Stimulated activated CD8-positive, alpha-beta memory T cell treated with anti-CD3 and anti-CD28 coated beads, Interleukin-15, amount 100 ng/mL, for 1 hour (primary cell): Measurements from ENCODE around the gene GLIPR1L2.
"Not testable (repeated sequence)": the region's sequence is repeated elsewhere in the genome, so short reads cannot be mapped to it uniquely, and the experiment has no call there.

ENCODE experiments used
- DNase-seq: peaks from one replicate; pipeline ENCODE4 v3.0.0-alpha.2; 2020; ENCODE audit warnings: low read depth

Gene GLIPR1L2

DNA sequence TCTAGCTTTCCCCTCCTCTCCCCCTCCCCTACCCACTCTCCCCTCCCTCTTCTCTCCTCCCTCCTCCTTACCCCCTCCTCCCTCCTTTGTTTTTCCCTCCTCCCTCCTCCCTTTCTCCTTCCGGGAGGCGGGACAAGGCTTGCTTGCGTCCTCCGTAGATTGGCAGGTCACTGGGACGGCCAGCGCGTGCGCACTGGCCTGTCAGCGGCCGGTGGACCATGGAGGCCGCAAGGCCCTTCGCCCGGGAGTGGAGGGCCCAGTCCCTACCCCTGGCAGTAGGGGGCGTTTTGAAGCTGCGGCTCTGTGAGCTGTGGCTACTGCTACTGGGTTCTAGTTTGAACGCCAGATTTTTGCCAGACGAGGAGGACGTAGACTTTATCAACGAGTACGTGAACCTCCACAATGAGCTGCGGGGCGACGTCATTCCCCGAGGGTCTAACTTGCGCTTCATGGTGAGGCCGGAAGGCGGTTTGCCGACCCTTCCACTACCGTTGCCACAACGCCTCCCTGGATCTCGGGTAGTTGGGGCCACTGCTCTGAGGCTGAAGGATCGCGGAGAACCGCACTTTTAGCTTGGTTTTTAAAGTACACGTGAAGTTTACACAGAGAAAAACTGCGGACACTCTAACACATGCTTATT lies at the start of gene GLIPR1L2:
Gene GLIPR1L2 (plus strand): TSS at position 191 of the 640 bp plus-strand sequence. CDS start 28 bp downstream, at position 219.
- peak; percentile 77 for DNase-seq

DNA sequence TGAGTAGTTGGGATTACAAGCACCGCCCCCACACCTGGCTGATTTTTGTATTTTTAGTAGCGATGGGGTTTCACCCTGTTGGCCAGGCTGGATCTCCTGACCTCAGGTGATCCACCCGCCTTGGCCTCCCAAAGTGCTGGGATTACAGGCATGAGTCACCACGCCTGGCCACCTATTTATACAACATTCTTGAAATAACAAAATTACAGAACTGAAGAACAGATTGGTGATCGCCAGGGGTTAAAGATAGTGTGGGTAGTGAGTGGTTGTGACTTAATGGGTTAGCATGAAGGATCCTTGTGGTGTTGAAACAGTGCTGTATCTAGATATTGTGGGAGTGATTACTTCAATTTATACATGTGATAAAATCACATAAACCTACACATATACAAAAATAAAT lies 49.0 kb upstream of the GLIPR1L2 start:
- DNase-seq, result no peak

DNA sequence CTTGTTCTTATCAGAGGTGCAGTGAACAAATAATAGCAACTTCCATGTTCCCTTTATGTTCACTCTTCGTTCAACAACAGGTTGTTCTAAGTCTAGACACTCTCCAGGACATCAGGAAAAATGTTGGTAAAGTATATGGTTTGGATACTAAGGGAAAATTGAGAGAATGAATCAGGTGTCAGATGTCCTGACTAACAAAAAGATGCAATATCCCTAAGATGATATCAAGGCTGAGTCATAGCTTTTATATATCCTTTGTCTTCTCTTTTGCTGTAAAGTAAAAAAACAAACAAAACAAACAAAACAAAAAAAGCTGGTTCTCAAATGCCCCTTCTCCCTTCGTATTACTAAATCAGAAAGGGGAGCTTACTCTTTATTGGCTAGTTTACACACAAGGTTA lies 45.4 kb upstream of the GLIPR1L2 start:
- DNase-seq, result no peak

DNA sequence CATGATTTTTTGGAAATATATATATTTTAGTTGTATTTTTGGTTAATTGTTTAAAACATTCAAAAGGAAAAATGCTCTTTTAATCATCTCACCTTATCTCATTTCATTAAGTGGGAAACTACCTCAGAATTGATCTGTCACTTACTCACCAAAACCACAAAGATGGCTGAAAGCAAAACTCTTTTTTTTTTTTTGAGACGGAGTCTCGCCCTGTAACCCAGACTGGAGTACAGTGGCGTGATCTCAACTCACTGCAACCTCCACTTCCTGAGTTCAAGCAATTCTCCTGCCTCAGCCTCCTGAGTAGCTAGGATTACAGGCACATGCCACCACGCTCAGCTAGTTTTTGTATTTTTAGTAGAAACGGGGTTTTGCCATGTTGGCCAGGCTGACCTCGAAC lies 44.7 kb upstream of the GLIPR1L2 start:
- not testable (repeated sequence) for DNase-seq

DNA sequence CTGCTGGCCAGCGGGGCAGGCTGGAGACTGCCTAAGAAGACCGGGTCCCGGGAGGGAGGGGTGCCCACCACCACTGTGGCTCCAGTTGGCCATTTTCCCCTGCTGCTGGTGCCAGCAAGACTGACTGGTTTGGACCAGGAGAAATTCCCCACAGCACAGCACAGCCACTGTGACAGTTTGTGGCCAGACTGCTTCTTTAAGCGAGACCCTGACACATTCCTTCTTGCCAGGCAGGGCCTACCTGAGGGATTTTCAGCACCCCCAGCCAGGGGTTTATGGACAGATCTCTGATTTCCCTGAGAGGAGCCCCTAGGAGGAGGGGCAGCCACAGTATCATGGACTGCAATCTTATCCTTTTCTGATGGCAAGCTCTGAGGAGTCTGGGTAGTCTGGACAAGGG lies 40.9 kb upstream of the GLIPR1L2 start:
- no peak for DNase-seq

DNA sequence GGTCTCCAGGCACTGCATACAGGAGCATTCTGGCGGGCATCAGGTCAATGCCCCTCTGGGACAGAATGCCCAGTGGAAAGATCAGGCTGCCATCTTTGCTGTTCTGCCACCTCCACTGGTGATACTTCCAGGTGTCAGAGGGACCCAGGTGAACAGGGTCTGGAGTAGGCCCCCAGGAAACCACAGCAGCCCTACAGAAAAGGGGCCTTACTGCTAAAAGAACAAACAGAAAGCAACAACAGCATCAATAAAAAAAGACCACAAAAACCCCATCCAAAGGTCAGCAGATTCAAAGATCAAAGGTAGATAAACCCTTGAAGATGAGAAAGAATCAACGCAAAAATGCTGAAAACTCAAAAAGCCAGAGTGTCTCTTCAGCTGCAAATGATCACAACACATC lies 40.5 kb upstream of the GLIPR1L2 start:
- no peak for DNase-seq

DNA sequence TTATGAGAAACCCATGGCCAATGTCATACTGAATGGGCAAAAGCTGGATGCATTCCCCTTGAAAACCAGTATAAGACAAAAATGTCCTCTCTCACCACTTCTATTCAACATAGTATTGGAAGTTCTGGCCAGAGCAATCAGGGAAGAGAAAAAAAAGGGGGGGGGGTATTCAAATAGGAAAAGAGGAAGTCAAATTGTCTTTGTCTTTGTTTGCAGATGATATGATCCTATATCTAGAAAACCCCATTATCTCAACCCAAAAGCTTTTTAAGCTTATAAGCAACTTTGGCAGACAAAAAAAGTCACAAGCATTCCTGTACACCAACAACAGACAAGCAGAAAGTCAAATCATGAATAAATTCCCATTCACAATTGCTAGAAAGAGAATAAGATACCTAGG lies 36.9 kb upstream of the GLIPR1L2 start:
- no peak for DNase-seq

DNA sequence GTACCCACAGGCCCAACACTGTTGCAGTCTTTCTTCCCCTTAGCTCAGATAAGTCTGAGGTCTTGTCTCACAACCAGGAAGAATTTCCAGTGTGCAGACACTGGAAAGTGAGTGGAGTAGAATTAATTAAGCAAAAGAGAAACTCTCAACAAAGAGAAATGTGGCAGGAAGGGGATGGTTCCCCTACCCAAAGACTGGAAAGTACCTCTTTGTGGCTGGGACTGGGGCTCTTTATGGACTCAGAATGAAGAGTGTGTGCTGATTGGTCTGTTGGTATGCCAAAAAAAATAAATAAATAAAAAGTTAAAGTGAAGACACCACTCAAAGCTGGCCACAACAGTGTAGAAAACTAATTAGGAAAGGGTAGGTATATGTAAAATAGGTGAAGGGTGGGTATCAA lies 30.0 kb upstream of the GLIPR1L2 start:
- no peak for DNase-seq

DNA sequence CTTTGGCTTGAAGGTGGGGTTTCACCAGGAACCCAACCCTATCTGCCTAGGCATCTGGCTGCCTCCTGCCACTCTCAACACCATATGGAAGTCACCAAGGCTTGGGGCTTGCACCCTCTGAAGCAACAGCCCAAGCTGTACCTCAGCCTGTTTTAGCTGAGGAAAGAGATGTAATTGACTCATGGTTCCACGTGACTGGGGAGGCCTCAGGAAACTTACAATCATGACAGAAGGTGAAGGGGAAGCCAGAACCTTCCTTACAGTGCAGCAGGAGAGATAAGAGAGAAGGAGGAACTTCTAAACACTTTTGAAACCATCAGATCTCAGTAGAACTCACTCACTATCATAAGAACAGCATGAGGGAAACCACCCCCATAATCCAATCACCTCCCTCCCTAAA lies 29.5 kb upstream of the GLIPR1L2 start:
- DNase-seq, result no peak

DNA sequence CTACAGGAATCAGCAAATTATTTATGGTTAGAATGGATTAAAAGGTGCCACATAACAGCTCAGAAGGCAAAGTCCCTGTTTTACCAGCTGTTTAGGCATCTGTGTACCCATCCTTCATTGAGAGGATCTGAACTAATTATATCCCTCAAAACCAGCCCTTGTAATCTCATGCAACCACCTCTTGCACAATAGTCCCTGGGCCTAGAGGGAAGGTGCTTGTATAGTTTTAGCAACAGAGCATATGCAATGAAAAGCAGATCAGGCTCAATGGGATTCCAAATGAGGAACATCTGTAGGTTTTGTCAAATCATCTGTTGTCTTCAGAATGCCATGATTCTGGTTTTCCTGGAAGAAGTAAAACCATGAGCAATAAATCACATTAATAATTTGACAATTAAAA lies 26.0 kb upstream of the GLIPR1L2 start:
- DNase-seq, result no peak

DNA sequence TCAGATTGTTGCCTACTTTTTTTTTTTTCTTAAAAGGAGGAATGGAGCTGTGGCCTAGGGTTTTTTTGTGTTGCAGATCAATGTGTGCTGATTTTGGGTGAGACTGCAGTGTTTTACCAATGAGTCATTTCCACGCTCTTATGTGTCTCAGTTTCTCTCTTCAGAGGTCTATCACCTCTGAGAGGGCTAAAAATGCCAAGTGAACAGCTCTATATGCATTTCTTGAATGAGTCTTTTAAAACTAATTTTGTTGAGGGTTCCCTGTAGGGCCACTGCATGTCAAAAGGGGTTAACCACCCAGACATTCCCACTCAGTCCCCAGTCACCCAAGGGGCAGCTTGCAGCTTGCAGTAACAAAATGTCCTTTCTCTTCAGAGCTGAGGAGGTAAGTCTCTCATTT lies 24.3 kb upstream of the GLIPR1L2 start:
- no peak for DNase-seq

DNA sequence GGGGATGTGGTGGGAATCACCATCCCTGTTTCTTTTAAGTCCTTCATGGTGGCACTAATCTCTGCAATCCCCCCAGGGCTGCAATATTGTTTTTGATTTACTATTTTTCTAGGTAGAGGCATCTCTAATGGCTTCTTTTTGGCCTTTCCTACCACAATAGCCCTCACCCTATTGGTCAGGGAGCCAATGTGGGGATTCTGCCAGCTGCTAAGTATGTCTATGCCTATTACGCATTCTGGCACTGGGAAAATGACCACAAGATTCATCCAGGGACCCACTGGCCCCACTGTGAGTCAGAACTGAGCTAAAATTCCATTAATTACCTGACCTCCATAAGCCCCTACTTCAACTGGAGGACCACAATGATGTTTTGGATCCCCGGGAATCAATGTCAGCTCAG lies 15.9 kb upstream of the GLIPR1L2 start:
- no peak for DNase-seq

DNA sequence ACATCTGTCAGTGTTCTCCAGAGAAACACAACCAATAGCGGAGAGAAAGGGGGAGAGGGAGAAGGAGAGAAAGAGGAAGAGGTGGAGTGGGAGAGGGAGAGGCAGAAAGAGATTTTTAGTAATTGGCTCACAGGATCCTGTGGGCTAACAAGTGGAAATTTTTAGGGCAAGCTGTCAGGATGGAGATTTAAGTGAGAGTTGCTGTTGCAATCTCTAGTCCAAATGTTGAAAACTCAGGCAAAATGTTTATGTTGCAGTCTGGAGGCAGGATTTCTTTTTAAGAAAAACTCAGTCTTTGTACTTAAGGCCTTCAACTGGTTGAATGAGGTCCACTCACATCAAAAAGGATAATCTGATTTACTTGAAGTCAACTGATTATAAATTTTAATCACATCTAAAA lies 12.5 kb upstream of the GLIPR1L2 start:
- no peak for DNase-seq

DNA sequence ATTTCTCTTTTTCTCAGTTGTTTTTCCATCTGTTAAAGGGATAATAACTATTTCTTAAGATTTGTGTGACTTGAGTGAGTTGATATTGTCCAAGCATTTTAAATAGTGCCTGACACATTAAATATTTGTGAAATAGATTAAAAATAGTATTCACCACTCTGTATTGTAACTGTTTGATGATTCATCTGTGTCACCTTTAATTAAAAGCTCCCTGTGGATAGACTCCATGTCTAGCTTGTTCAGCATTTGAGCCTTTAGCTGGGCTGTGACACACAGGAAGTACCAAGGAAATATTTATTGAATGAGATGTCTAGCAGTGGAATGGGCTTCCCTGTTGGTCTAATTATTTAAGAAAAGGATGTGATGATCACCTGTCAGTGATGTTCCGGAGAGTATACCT lies 1.8 kb upstream of the GLIPR1L2 start:
- DNase-seq, result no peak

DNA sequence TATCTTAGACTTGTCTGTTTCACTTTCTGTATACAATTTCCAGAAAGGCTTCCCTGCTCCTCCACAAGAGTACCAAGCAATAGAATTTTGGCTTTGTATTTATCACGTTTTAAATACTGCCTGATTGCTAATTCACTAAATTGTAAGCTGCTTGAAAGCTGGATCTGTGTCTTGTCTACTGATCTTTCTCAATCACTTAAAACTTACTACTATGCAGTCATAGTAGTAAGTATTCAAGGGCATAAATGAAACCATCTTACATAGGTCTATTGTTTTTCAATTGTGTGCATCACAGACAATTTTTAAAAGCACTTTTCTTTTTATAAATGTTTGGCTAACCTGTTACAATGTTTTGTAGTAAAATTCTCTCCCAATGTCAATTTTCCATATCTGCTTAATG lies 1.2 kb upstream of the GLIPR1L2 start:
- no peak for DNase-seq

DNA sequence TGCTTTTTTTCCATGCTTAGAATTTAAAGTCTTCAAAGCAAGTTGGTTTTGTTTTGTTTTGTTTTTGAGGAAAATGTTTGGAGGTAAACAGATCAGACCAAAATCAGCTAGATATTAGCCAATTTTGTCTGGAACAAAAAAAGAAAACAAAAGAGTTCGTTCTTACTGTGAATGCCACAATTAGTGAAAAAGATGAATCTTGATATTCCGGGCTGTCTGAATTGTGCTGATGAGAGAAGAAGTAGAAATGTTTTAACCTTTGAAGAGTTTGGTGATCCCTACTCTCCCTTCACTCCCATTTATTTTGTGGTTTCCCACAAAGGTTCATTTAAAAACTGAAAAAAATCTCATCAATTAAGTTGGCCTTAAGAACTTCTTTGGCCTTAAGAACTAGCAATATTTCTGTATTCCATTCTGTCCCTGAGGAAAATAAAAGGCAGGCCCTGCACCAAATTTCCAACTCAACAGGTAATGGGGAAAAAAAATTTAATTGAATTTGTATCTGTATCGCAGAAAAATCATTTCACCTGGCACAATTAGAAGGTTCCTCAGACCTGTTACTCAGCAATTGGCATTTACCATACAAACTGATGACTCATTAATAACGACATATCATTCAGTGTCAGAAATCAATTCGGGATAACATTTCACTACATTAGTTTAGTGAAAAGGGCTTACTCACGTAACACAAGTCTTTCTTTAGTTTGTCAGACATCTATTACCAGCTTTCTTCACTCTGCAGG lies 562 bp upstream of the GLIPR1L2 start:
- no peak for DNase-seq

DNA sequence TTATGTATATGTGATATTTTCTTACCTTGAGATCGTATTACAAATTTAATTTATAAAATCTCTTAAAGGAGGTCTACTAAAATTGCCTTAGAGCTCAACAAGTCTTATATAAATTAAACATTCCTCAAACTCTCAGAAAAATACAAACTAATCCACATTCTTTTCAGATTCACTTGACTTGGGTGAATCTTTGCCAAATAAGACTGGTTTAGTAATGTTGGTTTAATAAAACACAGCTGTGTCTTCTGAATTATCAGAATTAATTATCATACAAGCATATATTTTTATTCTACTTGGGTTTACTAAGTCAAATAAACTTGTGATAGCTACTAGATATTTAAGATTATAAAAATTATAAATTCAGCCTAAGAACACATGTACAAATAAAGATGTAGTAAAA lies 13.3 kb downstream of the GLIPR1L2 start:
- no peak for DNase-seq

DNA sequence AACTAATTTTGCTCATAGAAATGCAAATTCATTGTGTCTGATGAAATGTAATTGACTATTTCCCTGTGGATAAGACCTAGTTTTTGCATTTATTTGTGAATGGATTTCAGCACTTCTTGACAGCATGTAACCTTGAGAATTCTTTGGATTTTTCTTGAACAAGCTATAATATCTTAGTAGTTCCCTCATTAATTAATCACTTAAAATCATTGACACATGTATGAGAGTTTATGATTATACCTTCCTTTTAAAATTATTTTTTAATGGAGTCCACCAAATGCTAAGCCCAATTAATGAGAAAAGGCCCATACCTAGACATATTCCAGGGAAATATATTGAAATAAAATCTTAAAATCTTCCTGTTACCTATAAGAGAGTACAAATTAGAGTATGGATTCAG lies 16.8 kb downstream of the GLIPR1L2 start:
- no peak for DNase-seq

DNA sequence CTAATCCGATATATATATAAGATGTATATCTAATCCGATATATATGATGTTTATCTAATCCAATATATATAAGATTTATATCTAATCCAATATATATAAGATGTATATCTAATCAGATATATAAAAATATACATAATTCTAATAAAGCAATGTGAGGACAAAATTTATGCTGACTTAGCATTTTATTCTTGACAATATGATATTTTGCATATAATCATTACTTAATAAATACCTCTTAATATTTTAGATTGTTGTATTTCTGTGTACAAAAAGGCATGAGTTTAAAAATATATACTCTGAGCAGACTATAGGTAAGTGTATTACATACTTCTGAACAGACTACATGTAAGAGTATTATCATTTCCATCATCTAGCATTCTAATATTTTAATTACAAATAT lies 18.9 kb downstream of the GLIPR1L2 start:
- DNase-seq, result no peak

DNA sequence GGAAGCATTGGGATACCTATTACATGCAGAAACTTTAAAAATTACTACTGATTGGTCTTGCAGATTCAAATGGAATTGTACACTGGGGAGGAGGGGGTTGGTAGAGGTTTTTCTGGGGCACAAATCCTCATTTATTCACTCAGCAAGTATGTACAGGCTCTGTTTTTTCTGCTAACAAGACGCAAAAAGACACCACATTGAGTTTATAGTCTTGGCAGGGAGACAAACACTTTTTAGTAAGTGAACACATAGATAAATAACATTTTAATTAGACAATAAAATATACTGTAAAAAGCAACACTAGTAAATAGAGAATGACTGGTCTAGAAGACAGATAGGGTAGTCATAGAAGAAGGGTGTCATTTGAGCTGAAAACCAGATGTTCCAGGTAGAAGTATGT lies 23.8 kb downstream of the GLIPR1L2 start:
- DNase-seq, result no peak

DNA sequence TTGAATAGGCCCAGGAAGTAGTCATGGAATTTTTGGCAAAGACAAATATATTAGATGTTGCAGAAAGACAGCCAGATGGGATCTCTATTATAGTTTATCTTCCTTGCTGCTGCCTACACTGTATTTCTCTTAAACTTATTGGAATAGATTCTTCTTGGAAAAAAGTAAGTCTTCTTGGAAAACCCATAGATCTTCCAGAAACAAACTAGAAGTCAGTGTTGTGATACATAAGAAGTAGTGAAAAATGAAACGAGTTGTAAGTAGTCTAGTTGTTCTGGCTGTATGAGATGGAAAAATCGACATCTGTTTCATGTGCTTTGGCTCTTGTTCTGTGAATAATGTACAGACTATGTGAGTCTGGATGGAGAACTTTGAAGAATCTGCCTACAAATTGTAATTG lies 29.0 kb downstream of the GLIPR1L2 start:
- no peak for DNase-seq

DNA sequence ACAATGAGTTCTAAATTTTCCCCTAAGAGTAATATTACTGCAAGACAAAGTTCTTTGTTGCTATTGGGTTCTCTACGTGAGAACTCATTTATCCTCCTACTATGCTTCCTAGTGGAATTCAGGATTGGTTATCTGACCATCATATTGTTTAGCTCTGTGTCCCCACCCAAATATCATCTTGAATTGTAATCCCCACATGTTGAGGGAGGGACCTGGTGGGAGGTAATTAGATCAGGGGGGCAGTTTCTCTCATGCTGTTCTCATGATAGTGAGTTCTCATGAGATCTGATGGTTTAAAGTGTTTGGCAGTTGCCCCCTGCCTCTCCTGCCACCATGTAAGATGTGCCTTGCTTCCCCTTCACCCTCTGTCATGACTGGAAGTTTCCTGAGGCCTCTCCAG lies 36.6 kb downstream of the GLIPR1L2 start:
- no peak for DNase-seq

DNA sequence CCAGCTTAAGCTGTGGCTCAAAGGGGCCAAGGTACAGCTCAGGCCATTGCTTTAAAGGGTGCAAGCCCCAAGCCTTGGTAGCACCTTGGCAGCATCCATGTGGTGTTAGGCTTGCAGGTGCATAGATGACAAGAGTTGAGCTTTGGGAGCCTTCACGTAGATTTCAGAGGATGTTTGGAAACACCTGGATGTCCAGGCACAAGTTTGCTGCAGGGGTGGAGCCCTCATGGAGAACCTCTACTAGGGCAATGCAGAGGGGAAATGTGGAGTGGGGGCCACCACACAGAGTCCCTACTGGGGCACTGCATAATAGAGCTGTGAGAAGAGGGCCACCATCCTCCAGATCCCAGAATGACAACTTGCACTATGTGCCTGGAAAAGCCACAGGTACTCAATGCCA lies 37.9 kb downstream of the GLIPR1L2 start:
- DNase-seq, result no peak

DNA sequence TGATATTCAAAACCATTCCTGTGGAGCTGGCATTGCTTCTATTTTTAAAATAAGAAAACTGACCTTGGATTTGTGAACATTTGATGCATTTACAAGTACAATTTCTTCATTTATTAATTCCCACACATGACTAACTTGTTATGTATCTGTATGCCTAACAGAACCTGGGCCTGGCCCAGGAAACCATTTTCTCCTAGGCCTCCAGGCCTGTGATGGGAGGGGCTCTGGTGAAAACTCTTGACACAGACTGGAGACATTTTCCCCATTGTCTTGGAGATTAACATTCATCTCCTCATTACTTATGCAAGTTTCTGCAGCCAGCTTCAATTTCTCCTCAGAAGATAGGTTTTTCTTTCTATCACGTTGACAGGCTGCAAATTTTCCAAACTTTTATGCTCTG lies 42.0 kb downstream of the GLIPR1L2 start:
- DNase-seq, result no peak
